ENCODE measurements around the gene TRAP1.

Gene TRAP1

GRCh38 chr16:3706253-3707012 is 10.9 kb downstream of the TRAP1 start:
- DNase-seq = no peak

GRCh38 chr16:3702082-3702481 is 15.2 kb downstream of the TRAP1 start:
- DNase-seq = no peak

GRCh38 chr16:3701531-3701930 is 15.8 kb downstream of the TRAP1 start:
- no peak for DNase-seq

- DNase-seq = no peak
Observed at GRCh38 chr16:3698941-3699340, 18.4 kb downstream of the TRAP1 start.

- DNase-seq = peak; percentile 7
Observed at GRCh38 chr16:3696425-3697218, 20.7 kb downstream of the TRAP1 start.

GRCh38 chr16:3695610-3696369 is 21.5 kb downstream of the TRAP1 start:
- no peak for DNase-seq

- DNase-seq = no peak
Observed at GRCh38 chr16:3694051-3694450, 23.3 kb downstream of the TRAP1 start.

GRCh38 chr16:3691761-3692160 is 25.6 kb downstream of the TRAP1 start:
- DNase-seq = no peak

GRCh38 chr16:3690980-3691720 is 26.2 kb downstream of the TRAP1 start:
- no peak for DNase-seq

- peak; percentile 91 for DNase-seq
Observed at GRCh38 chr16:3690470-3690928, 26.8 kb downstream of the TRAP1 start.

GRCh38 chr16:3689731-3690130 is 27.6 kb downstream of the TRAP1 start:
- no peak for DNase-seq

GRCh38 chr16:3687792-3688191 is 29.5 kb downstream of the TRAP1 start:
- DNase-seq = no peak

- DNase-seq = no peak
Observed at GRCh38 chr16:3687021-3687420, 30.3 kb downstream of the TRAP1 start.

- DNase-seq = no peak
Observed at GRCh38 chr16:3681206-3681605, 36.1 kb downstream of the TRAP1 start.

GRCh38 chr16:3677994-3678393 is 39.3 kb downstream of the TRAP1 start:
- no peak for DNase-seq

- DNase-seq = no peak
Observed at GRCh38 chr16:3675601-3676130, 41.7 kb downstream of the TRAP1 start.

- DNase-seq = no peak
Observed at GRCh38 chr16:3674513-3675295, 42.6 kb downstream of the TRAP1 start.

GRCh38 chr16:3673676-3674377 is 43.5 kb downstream of the TRAP1 start:
- DNase-seq = no peak

GRCh38 chr16:3673201-3673600 is 44.1 kb downstream of the TRAP1 start:
- no peak for DNase-seq

GRCh38 chr16:3672571-3673041 is 44.7 kb downstream of the TRAP1 start:
- DNase-seq = no peak

- DNase-seq = no peak
Observed at GRCh38 chr16:3671424-3671823, 45.9 kb downstream of the TRAP1 start.

Measured in T1000 (cell line).